NCI-H1694 (cell line): Measurements from ENCODE around the gene MAP4K3.
A peak's percentile ranks its signal among the peaks of the same experiment; 100 is the strongest.
"Not testable (repeated sequence)": the region's sequence is repeated elsewhere in the genome, so short reads cannot be mapped to it uniquely, and the experiment has no call there.

Source experiments
- DNase-seq: peaks from one replicate; lab custom pipeline; 2025; lab: John Stamatoyannopoulos, UW

The MAP4K3 gene

GRCh38 chr2:39370101-39370500, 67.0 kb downstream of the MAP4K3 start:
- no peak for DNase-seq

- DNase-seq: peak; percentile 20
These were observed 68.2 kb downstream of the MAP4K3 start for GRCh38 chr2:39368846-39369245.

- DNase-seq: no peak
These were observed 68.7 kb downstream of the MAP4K3 start for GRCh38 chr2:39368376-39368775.

- DNase-seq: no peak
These were observed 74.5 kb downstream of the MAP4K3 start for GRCh38 chr2:39362595-39362994.

- DNase-seq: no peak
These were observed 75.6 kb downstream of the MAP4K3 start for GRCh38 chr2:39361511-39361910.

- DNase-seq: not testable (repeated sequence)
These were observed 76.7 kb downstream of the MAP4K3 start for GRCh38 chr2:39360342-39360741.

GRCh38 chr2:39359453-39360038, 77.5 kb downstream of the MAP4K3 start:
- DNase-seq: no peak

- no peak for DNase-seq
These were observed 80.0 kb downstream of the MAP4K3 start for GRCh38 chr2:39356922-39357639.

GRCh38 chr2:39350658-39351057, 86.4 kb downstream of the MAP4K3 start:
- no peak for DNase-seq

GRCh38 chr2:39338502-39338901, 98.6 kb downstream of the MAP4K3 start:
- DNase-seq: no peak

- DNase-seq: no peak
These were observed 101.2 kb downstream of the MAP4K3 start for GRCh38 chr2:39335930-39336329.

GRCh38 chr2:39334978-39335377, 102.1 kb downstream of the MAP4K3 start:
- no peak for DNase-seq

GRCh38 chr2:39334529-39334928, 102.6 kb downstream of the MAP4K3 start:
- DNase-seq: no peak

GRCh38 chr2:39326644-39327043, 110.4 kb downstream of the MAP4K3 start:
- DNase-seq: no peak

GRCh38 chr2:39325966-39326365, 111.1 kb downstream of the MAP4K3 start:
- no peak for DNase-seq

GRCh38 chr2:39321056-39322035, 115.7 kb downstream of the MAP4K3 start:
- not testable (repeated sequence) for DNase-seq

GRCh38 chr2:39320162-39320561, 116.9 kb downstream of the MAP4K3 start:
- DNase-seq: no peak

GRCh38 chr2:39313575-39313974, 123.5 kb downstream of the MAP4K3 start:
- DNase-seq: no peak

- no peak for DNase-seq
These were observed 125.6 kb downstream of the MAP4K3 start for GRCh38 chr2:39311469-39311868.

GRCh38 chr2:39308778-39309177, 128.3 kb downstream of the MAP4K3 start:
- DNase-seq: no peak

GRCh38 chr2:39306626-39307025, 130.5 kb downstream of the MAP4K3 start:
- no peak for DNase-seq

GRCh38 chr2:39304729-39305128, 132.4 kb downstream of the MAP4K3 start:
- no peak for DNase-seq

GRCh38 chr2:39304200-39304599, 132.9 kb downstream of the MAP4K3 start:
- no peak for DNase-seq
